PC-3 (cell line): ENCODE measurements around the gene ERICH3.

Experiments
- EZH2phosphoT487 ChIP-seq: fragments of 300-600 bp; sonication (generic); IDR thresholded peaks from 2 replicates; pipeline ENCODE4 v1.6.1; 2018; ENCODE audit warnings: mild to moderate bottlenecking, antibody characterized with exemption, low read length, borderline replicate concordance
- TF ChIP-seq, protein P1 (sequence below): fragments of 300-600 bp; sonication (generic); conservative IDR thresholded peaks from 2 replicates; pipeline ENCODE4 v1.5.1; 2017; ENCODE audit warnings: antibody characterized with exemption, low read depth, mild to moderate bottlenecking, low read length

DNA sequence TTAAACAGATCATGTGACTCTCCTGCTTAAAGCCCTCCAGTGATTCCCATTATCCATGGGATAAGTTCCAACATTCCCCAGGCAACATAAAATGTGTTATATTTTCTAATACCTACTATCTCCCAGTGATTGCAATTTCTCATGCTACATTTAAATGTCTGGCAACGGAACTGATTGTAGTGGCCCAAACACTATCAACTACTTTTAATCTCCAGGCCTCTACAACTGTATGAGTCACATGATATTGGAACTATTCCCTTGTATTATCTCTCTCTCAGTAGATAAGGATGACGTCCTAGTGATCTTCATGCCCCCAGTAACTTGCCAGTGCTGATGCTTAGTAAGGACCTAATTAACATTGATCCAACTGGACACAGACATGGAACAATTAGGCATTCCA is 49.9 kb downstream of the ERICH3 start:
- TF ChIP-seq, protein P1, sequence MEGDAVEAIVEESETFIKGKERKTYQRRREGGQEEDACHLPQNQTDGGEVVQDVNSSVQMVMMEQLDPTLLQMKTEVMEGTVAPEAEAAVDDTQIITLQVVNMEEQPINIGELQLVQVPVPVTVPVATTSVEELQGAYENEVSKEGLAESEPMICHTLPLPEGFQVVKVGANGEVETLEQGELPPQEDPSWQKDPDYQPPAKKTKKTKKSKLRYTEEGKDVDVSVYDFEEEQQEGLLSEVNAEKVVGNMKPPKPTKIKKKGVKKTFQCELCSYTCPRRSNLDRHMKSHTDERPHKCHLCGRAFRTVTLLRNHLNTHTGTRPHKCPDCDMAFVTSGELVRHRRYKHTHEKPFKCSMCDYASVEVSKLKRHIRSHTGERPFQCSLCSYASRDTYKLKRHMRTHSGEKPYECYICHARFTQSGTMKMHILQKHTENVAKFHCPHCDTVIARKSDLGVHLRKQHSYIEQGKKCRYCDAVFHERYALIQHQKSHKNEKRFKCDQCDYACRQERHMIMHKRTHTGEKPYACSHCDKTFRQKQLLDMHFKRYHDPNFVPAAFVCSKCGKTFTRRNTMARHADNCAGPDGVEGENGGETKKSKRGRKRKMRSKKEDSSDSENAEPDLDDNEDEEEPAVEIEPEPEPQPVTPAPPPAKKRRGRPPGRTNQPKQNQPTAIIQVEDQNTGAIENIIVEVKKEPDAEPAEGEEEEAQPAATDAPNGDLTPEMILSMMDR, result no peak
- no peak for TF ChIP-seq EZH2phosphoT487
